ENCODE data around the gene IL34. TPM values are rescaled to one million over a fixed set of nuclear protein-coding genes. Genes with fewer than 3 reads are reported as not detected.

IL34 gene
- total RNA-seq, 1 donor from 2014 or later: 2.4 TPM

DNA sequence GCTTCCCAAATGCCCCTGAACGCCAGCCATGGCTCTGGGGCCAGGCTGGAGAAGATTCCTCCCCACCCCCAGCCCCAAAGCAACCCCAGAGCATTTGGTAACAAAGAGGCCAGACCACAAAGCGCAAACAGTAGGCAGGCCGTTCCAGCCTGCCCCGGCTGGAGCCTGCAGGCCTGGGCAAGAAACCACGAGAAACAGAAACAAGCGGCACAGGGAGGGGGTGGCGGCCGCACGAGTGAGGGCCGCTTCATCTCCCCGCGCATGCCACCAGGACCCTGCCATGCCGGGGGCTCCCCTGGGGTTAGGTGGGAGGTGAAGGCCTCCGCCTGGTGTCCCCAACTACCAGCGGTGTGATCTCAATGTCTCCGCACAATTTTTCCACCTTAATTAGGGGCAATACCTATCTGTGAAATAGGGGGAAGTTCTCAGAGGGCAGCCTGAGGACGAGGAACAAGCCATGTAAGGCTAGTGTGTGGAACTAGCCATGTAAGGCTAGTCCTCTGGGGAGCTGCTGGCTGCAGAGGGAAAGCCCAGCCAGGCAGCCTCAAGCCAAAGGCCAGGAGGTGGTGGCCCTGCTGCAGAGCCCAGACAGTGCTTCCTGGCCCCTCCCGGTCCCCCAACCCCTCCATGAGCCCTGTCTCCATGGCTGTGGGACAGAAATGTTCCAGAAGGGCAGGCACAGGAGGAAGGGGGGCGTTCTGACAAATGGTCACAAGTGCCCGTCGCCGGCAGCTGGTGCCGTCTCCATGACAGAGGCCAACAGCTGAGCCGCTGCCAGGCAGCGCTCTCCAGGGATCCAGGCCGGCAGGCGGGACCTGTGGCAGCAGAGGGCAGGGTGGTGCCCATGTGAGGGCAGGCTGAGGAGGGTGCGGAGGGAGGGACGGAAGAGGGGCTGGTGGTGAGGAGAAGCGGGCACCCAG, 54.0 kb downstream of the IL34 start:
- DNase-seq (ENCODE audit: low spot score): no peak

DNA sequence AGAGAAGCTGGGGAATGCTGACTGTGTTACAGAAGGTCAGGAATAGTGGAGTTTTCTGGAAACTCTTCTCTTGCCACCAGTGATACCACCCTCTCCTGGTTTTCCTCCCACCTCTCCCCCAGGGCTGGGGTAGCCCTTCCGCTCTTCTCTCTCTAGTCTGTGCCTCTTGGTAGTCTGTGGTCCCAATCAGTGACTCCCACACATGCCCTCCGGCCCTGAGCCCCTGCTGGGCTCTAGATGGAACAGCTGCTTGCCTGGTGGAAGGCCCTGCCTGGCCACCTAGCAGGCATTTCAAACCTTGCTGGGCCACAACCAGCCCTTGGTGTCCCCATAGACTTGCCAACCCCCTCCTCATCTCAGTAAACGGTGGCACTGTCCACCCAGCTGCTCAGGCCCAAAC, 54.7 kb downstream of the IL34 start:
- DNase-seq (ENCODE audit: low spot score): no peak

DNA sequence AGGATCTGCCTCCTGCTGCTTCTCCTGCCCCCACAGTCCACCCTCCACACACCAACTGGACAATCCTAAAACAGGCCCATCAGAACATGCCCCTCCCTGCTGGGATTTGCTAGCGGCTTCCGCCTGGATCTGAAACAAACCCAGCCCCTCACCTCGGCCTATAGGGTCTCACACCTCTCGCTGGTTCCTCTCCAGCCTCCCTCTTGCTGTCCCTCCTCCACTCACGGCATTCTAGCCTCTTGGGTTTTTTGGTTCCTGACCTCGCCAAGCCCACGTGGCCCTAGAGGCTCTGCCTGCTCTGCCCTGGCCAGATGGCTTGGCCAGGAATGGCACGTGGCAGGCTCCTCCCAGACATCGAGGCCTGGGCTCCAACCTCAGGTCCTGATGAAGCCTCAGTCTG, 55.2 kb downstream of the IL34 start:
- no peak for DNase-seq (ENCODE audit: low spot score)

DNA sequence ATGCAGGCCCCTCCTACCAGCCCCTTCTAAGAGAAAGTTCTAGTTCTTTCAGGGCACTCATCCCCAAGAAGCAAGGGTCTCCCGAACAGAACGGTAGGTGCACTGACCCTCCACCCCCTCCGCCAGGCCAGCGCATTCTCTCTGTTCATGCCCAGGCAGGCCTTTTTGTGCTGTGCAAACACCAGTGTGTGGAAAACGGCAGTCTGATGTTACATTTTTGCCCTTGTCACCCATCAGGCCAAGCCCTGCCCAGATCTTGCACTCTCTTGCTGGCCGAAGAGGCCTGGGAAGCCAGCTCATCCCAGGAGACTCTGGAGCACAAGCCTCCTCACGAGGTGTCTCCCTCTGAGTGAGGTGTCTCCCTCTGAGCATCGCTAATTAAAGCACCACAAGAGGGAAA, 55.6 kb downstream of the IL34 start:
- no peak for DNase-seq (ENCODE audit: low spot score)

DNA sequence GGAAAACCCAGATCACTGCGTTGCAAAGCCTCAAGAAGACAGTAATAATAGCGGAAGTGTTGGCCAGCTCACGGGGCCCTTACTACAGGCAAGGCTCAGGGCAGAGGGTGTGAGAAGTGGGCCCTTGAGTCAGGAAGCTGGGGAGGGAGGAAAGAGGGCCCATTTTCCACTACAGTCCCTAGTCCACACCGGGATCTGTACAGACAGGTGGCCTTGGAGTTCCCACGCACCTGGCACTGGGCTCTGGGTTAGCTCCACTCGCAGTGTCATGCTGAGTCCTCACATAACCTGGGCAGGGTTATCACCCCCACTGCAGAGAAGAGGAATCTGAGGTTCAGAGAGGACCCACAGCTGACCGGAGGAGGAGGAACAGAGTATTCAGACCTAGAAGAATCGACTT, 56.3 kb downstream of the IL34 start:
- no peak for DNase-seq (ENCODE audit: low spot score)

DNA sequence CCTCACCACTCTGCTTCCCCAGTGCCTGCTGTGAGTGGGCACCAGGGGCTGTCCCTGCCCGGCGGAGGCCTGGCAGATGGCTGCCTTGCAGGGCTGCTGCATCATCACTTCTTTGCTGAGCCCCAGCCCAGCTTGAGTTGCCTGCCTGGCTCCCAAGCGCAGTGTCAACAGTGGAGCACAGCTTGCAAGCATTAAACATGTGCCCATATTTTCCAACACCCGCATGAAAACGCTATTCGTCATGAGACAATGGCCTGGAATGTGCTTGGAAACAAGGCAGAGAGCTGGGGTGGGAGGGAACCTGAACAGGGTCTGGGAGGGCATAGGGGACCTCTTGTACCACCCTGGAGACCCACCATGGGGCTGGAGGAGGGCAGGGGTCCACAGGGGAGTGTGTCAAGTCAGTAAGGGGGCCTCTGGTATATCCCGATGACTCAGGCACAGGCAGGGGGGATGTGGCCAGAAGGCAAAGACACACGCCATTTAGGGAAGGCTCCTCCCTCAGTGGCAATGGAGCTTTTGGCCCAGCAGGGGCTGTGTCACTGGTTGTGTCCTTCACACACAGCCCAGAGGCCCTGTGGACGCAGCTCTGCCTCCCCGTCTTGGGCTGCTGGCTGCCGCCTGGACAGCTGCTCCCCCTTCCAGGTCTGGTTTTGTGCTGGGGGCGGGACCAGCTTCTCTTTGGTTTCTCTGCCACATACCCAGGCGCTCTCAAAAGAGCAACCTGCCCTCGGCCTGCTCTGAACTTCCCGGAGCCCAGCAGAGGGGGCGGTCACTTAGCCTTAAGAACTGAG, 56.9 kb downstream of the IL34 start:
- no peak for DNase-seq (ENCODE audit: low spot score)

DNA sequence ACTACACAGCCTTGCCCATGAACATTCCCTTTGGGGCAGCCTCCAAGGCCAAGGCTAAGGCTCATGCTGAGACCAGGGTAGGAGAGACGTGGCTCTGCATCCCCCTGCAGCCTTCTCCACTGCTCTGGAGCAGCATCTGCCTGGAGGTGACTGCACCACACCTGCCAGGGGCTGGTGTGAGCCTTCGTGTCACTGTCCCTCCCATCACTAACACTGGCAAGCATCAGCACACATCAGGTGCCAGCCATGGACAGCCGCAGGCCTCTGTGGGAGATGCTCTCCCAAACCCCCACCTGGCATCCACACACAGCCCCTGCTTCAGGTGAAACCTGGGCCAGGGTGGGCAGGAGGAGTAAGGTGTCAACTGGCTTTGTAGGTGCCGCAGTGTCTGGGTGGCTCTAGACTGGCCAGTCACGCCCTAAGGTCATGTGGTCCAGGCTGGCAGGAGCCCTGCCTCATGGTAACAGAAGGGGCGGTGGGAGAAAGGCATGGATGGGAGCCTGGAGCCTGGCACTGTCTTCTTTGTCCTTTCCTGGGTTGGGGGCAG, 57.5 kb downstream of the IL34 start:
- DNase-seq (ENCODE audit: low spot score): no peak

DNA sequence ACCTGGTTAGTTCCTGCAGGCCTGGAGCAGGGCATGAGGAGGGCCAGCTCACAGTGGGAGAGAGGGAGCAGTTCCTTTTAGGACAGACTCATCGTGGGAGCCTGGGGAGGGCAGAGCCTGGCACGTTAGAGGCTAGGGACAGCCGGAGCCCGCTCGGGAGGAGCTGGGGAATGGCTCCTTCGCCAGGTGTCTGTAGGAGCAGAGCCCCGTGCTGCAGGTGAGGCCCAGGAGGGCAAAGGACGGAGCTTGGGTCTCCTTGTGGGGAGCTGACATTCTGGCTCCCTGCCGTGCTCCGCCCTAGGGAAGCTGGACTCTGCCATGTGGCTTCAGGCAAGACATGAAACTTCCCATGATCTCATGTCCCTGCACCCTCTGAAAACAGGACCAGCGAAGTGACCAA, 58.2 kb downstream of the IL34 start:
- no peak for DNase-seq (ENCODE audit: low spot score)

DNA sequence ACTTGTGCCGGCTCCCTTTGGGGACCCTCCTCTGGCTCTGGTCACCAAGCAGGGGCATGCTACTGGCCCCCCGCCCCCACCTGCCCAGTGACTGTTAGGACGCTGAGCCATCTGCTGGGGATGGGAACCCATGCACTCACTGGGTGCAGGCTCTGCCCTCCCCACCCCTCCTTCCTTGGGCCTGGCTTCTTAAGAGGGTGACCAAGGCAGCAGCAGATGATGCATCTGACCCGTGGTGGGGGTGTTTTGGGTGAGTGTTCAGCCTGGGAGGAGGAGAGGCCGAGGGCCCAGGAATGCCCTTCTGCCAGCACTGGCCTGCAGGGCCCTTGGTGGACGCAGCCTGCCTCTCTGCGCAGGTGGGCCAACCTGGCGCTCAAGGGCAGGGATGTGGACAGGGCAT, 58.7 kb downstream of the IL34 start:
- no peak for DNase-seq (ENCODE audit: low spot score)

DNA sequence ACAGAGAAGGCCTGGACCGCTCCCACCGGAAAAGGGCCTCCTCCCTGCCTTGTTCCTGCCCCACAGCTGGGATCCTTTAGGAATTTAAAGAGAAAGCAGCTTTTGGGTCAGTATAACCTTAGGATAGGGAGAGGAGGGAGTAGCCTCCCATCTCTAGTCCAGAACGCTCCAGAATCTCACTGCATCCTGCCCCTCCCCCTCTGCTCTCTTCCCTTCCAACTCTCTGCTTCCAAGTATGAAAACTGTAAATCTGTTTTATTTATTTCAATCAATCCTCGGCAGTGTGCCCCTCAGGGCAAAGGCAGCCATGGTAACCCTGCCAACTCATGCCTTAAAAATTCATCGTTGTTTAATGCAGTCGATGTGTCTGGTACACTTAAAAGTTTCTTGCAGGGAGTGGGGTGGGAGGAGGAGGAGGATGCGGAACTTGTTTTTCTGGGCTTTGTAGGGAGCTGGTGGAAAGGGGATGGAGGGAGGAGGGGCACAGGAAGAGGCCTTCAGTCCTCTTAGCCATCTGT, 60.6 kb downstream of the IL34 start:
- no peak for DNase-seq (ENCODE audit: low spot score)

DNA sequence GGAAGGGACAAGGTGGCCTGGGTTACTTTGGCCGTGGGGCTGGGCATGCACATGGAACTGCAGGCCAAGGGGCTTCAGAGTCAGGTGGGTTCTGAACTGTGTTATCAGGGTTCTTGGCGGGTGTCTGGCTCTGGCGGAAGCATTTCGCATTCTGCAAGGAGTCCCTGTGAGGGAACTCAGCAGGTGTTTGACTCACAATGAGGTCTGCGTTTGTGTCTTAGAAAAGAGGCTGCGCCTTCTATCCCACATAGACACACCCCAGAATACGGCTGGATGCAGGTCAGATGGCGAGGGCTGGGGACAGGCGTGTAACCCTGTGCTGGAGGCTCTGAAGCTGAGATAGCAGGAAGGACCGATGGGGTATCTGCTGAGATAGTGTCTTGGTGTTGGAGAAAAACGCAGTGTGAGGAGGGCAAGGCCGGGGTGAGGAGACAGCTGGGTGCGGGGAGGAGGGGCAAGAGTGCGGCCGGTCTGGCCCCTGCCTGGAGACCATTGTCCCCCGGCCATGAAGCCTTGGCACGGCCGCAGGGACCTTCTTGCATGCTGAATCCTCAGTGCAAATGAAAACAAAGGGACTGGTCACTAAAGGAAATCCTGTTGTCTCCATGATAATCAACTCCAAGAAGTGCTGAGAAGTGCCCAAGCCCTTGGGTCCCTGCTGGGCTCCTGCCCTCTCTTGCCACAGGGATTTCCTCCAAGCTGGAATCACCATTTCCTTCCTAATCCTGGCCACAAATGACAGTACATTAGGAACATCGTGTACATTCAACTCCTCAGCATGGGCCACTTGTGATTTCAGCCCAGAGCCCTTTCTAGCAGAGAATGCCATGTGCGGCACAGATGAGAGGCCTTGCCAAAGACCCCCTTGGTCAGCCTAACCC, 62.2 kb downstream of the IL34 start:
- DNase-seq (ENCODE audit: low spot score): no peak

DNA sequence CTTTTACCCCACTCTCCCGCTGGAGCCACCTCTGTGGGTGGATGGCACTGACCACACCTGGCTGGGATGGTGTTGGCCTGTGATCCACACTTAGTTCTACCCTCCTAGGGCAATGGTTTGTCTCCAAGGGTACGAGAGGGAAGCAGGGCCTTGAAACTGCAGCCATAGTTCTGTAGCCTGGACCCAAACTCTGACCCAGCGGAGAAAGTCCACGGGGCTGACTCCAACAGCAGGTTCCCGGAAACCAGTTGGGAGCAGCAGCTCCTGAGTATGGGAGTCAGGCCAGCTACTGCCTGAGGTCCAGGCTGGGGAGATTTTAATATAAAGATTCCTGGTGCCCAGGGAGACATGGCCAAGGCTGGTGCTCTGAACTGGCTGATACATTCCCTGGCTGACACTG, 63.1 kb downstream of the IL34 start:
- no peak for DNase-seq (ENCODE audit: low spot score)

DNA sequence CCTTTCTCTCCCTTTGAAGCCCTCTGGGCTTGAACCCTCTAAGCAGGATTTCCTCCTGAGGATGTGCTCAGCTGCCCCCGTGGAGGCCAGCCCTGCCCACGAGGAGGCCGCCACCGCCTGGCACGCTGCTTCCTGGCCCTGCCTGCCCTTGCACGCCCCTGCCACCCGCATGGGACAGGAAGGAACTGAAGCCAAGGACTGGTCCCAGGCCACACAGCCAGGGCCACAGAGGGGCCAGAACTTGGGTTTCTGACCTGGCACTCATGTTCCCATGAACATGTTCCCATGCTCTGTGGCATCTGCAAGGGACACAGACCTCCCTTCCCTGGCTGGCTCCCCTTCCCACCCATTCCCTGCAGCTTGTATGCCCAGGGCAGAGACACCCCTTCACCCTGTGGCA, 63.6 kb downstream of the IL34 start:
- no peak for DNase-seq (ENCODE audit: low spot score)

Other genes starting within 250 kb of the IL34 start
- 25.9 TPM for gene ST3GAL2, start 207.5 kb upstream of the IL34 start, total RNA-seq
- gene FCSK, start 192.0 kb upstream of the IL34 start, total RNA-seq: 11.5 TPM
- gene COG4, start 123.0 kb upstream of the IL34 start, total RNA-seq: 36.9 TPM
- gene SF3B3, start 122.7 kb upstream of the IL34 start, total RNA-seq: 205 TPM
- gene MTSS2, start 39.5 kb downstream of the IL34 start, total RNA-seq: 50.3 TPM
- 37.6 TPM for gene VAC14, start 154.6 kb downstream of the IL34 start, total RNA-seq

Data from mesenteric fat pad (tissue), 1 donor.